Spleen (tissue), 11 donors: ENCODE results near the gene WSCD1. TPM values are rescaled to one million over a fixed set of nuclear protein-coding genes. Genes with fewer than 3 reads are reported as not detected.

Experiments used
- DNase-seq: peaks from one replicate; pipeline ENCODE4 v3.0.0-alpha.2; 2020
- H3K27ac ChIP-seq, 8 donors: fragments of 200-600 bp; sonication (generic) in 7 of 8; 1 replicate in 4 of 8; 2 replicates in 4 of 8; pipeline versions ENCODE4 v1.5.0 to v1.8.0; 2016 to 2021; ENCODE audit warnings: inconsistent platforms in 4 of 8, mild to moderate bottlenecking in 4 of 8, moderate library complexity in 1 of 8
- H3K27me3 ChIP-seq, 7 donors: fragments of 200-600 bp; sonication (generic) in 6 of 7; replicated peaks in 1 of 7; 1 replicate in 4 of 7; 2 replicates in 3 of 7; pipeline versions ENCODE4 v1.5.0 to v1.8.0; 2016 to 2021; ENCODE audit warnings: inconsistent platforms in 3 of 7, mild to moderate bottlenecking in 1 of 7
- H3K36me3 ChIP-seq, 6 donors: fragments of 200-600 bp; sonication (generic) in 5 of 6; 1 replicate in 4 of 6; 2 replicates in 2 of 6; pipeline versions ENCODE4 v1.5.0 to v1.8.0; 2016 to 2021; ENCODE audit warnings: inconsistent platforms in 2 of 6
- H3K4me1 ChIP-seq, 6 donors: fragments of 200-600 bp; sonication (generic) in 5 of 6; 1 replicate in 3 of 6; 2 replicates in 3 of 6; pipeline versions ENCODE4 v1.5.0 to v1.8.0; 2016 to 2021; ENCODE audit warnings: inconsistent platforms in 3 of 6
- H3K4me3 ChIP-seq, 8 donors: fragments of 200-600 bp; sonication (generic) in 7 of 8; 1 replicate in 4 of 8; 2 replicates in 4 of 8; pipeline versions ENCODE4 v1.5.0 to v1.8.0; 2016 to 2021; ENCODE audit warnings: inconsistent platforms in 4 of 8, mild to moderate bottlenecking in 4 of 8, moderate library complexity in 2 of 8
- H3K9me3 ChIP-seq, 8 donors: fragments of 200-600 bp; sonication (generic) in 7 of 8; 1 replicate in 4 of 8; 2 replicates in 4 of 8; pipeline versions ENCODE4 v1.5.0 to v1.8.0; 2016 to 2021; ENCODE audit warnings: inconsistent platforms in 4 of 8
- CTCF ChIP-seq, 11 experiments: fragments of 200-600 bp in 7 of 11; fragments of 450-650 bp in 4 of 11; sonication (generic) in 4 of 11; IDR thresholded peaks in 8 of 11; conservative IDR thresholded peaks in 3 of 11; 1 replicate in 7 of 11; 2 replicates in 4 of 11; pipeline versions ENCODE4 v1.4.0 to v1.8.0; 2016 to 2021; ENCODE audit warnings: antibody characterized with exemption in 11 of 11, inconsistent platforms in 4 of 11, mild to moderate bottlenecking in 1 of 11
- POLR2A ChIP-seq, 3 donors: fragments of 450-650 bp; IDR thresholded peaks; one replicate each; pipeline ENCODE4 v1.5.1; 2017; ENCODE audit warnings: antibody characterized with exemption in 3 of 3, mild to moderate bottlenecking in 1 of 3
- POLR2AphosphoS5 ChIP-seq, 3 donors: sonication (generic); formaldehyde crosslinking; IDR thresholded peaks; one replicate each; pipeline ENCODE4 v1.5.1; 2017; ENCODE audit warnings: antibody characterized with exemption in 3 of 3
- WGBS, 5 donors: extraction: QIAGEN DNeasy Blood & Tissue Kit in 3 of 5; methylation state at CpG; one replicate each; pipeline versions ENCODE4 v1.1.5 to v1.1.7; 2013 to 2018; 5-methylcytosine and 5-hydroxymethylcytosine counted together
- intact Hi-C: fragments of 100-400 bp; cut with DNase I; formaldehyde crosslinking; loops from one replicate; pipeline ENCODE4 v1.15.0; 2023; ENCODE audit warnings: low total_unique reads
- polyA plus RNA-seq, 3 donors: library from polyadenylated mRNA; stranded (reverse); fragments of 200-250 nt; gene quantifications; one replicate each; pipeline ENCODE4 v1.2.1, GENCODE V29; 2013
- total RNA-seq, 7 donors: library from RNA; depleted of rRNA in 3 of 7; stranded (reverse); fragments of >200 nt in 3 of 7; fragmentation: NEBNext Ultra II Directional in 4 of 7; extraction: Animal tissue kit (Norgen Biotek cat#: 25700) in 4 of 7; gene quantifications; one replicate each; pipeline versions ENCODE4 v1.1.0 to v1.2.1, GENCODE V29; 2016 to 2021
- donor health status: healthy with polysubstance abuse.
- donor health status: DM: no; HTN: no; CAD: no; lungs with moderate emphysema.
- donor health status: DM: no; HTN: no; CAD: no.
- donor health status: Bipolar disorder and iron deficiency.
- donor health status: healthy.
- donor health status: DM: no; HTN: no; CAD: no.
- donor health status: DM: yes; HTN: yes; CAD: no.

The WSCD1 gene
- total and polyA plus RNA-seq, 10 donors, result 2.4 to 84.1 (median 44.3) TPM

- Histone ChIP-seq H3K36me3 (no peaks in the 10 kb centered on the region), H3K27me3 (peaks cover 0 to 78% (median 14%) of the 10 kb centered on the region in 7 donors), H3K27ac (peak overlapping the region in 2 of 8 donors; percentile 41 to 78), H3K9me3 (no peaks in the 10 kb centered on the region), H3K4me1 (peaks cover 0 to 33% (median 14%) of the 10 kb centered on the region in 6 donors), H3K4me3 (peak overlapping the region in 2 of 8 donors; percentile 52 to 76)
- 55 to 74% (median 70%) methylated on average over 5 of the region's 5 CpGs for WGBS, 5 donors
- intact Hi-C loops, result loop anchor here (5.0 kb wide), 1 partner anchor 255 kb away; no protein-coding TSS in a partner anchor
- DNase-seq, result no peak
- TF ChIP-seq CTCF (IDR thresholded peaks at IDR 0.05 in 8 of 11, conservative IDR thresholded peaks at IDR 0.05 in 3 of 11), result no peak
Measured at GRCh38 chr17:6072611-6073010, 2.4 kb downstream of the WSCD1 start.

DNA sequence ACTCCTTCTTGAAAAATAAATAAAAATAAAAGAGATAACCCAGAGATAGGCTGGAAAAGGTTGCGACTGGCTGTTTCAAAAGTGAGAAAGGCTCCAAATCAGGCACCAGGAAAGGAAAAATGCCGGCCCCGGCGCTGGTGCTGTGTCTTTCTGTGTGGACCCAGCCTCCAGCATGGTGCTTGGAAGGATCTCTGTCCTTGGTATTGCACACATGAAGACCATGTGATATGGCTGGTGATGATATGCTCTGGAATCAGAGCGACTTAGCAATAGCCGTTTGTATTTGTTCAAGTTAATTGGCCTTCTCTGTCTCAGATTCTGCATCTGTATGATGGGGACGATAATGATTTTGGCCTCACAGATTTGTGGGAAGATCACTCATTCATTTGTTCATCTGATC lies 3.4 kb downstream of the WSCD1 start:
- Histone ChIP-seq H3K9me3 (no peaks in the 10 kb centered on the region), H3K36me3 (no peaks in the 10 kb centered on the region), H3K27me3 (peaks cover 0 to 68% (median 14%) of the 10 kb centered on the region in 7 donors), H3K27ac (no peak overlapping the region), H3K4me1 (peaks cover 0 to 34% (median 14%) of the 10 kb centered on the region in 6 donors), H3K4me3 (no peak overlapping the region)
- no peak for DNase-seq
- intact Hi-C loops, result loop anchor here (5.0 kb wide), 1 partner anchor 254 kb away; no protein-coding TSS in a partner anchor
- 81 to 95% (median 90%) methylated on average over 7 of the region's 7 CpGs for WGBS, 5 donors
- no peak for TF ChIP-seq POLR2A (IDR thresholded peaks at IDR 0.05)
- no peak for TF ChIP-seq CTCF (IDR thresholded peaks at IDR 0.05 in 8 of 11, conservative IDR thresholded peaks at IDR 0.05 in 3 of 11)
- no peak for TF ChIP-seq POLR2AphosphoS5 (IDR thresholded peaks at IDR 0.05)

DNA sequence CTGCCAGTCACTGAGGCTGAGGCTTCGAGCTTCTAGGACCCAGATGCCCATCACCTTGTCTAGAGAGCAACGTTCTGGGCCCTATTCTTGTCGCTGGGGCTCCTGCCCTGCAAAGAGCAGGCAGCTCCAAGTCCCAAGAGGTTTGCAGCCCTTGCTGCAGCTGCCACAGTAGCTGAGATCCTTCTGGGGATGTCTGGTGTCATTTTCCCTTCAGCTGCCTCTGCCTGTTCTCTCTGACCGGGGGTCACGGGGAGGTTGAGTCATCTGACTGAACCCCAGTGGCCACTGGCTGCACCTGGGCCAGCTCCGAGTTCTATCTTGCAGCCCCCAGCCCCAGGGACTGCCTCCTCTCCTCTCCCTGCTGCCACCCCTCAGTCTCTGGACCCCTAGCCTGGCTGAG lies 4.9 kb downstream of the WSCD1 start:
- H3K4me1 ChIP-seq, result peaks cover 0 to 42% (median 16%) of the 10 kb centered on the region in 6 donors
- H3K36me3 ChIP-seq, result no peaks in the 10 kb centered on the region
- no peak for TF ChIP-seq POLR2AphosphoS5 (IDR thresholded peaks at IDR 0.05)
- no peak for TF ChIP-seq POLR2A (IDR thresholded peaks at IDR 0.05)
- TF ChIP-seq CTCF (IDR thresholded peaks at IDR 0.05 in 8 of 11, conservative IDR thresholded peaks at IDR 0.05 in 3 of 11), result no peak
- H3K27ac ChIP-seq, result no peak overlapping the region
- H3K4me3 ChIP-seq, result no peak overlapping the region
- DNase-seq, result no peak
- peaks cover 0 to 54% (median 14%) of the 10 kb centered on the region in 7 donors for H3K27me3 ChIP-seq
- WGBS, 5 donors, result 67 to 87% (median 71%) methylated on average over 6 of the region's 6 CpGs
- H3K9me3 ChIP-seq, result no peaks in the 10 kb centered on the region
- intact Hi-C loops, result no loop called here

GRCh38 chr17:6075845-6076244 lies 5.7 kb downstream of the WSCD1 start:
- 79 to 90% (median 82%) methylated on average over 6 to 8 of the region's 8 CpGs for WGBS, 5 donors
- no peak for DNase-seq
- Histone ChIP-seq H3K4me1 (peaks cover 0 to 45% (median 18%) of the 10 kb centered on the region in 6 donors), H3K27me3 (peaks cover 0 to 55% (median 11%) of the 10 kb centered on the region in 7 donors), H3K36me3 (peaks cover 0 to 5% (median 0%) of the 10 kb centered on the region in 6 donors), H3K4me3 (no peak overlapping the region), H3K9me3 (no peaks in the 10 kb centered on the region), H3K27ac (no peak overlapping the region)
- intact Hi-C loops, result no loop called here
- TF ChIP-seq POLR2AphosphoS5 (IDR thresholded peaks at IDR 0.05) (no peak), CTCF (IDR thresholded peaks at IDR 0.05 in 8 of 11, conservative IDR thresholded peaks at IDR 0.05 in 3 of 11) (no peak), POLR2A (IDR thresholded peaks at IDR 0.05) (no peak)
